ENCODE measurements around the gene GSN. TPM values are rescaled to one million over a fixed set of nuclear protein-coding genes. Genes with fewer than 3 reads are reported as not detected.

The GSN gene
- total RNA-seq, 4 donors from 2014 or later = 364 to 571 (median 480) TPM

- peaks cover 0 to 80% (median 4%) of the 10 kb centered on the region in 4 donors for H3K4me1 ChIP-seq
- H3K36me3 ChIP-seq = no peaks in the 10 kb centered on the region
- H3K27me3 ChIP-seq = no peaks in the 10 kb centered on the region
- H3K9me3 ChIP-seq = no peaks in the 10 kb centered on the region
- no peak for TF ChIP-seq POLR2A (IDR thresholded peaks at IDR 0.05)
- TF ChIP-seq CTCF (IDR thresholded peaks at IDR 0.05) = no peak
- H3K27ac ChIP-seq = peak overlapping the region; percentile 12 to 79 (median 44)
- DNase-seq = peak in 1 of 3 donors; percentile 59
- no peak overlapping the region for H3K4me3 ChIP-seq
Observed at GRCh38 chr9:121362813-121363621, 95.1 kb downstream of the GSN start.

DNA sequence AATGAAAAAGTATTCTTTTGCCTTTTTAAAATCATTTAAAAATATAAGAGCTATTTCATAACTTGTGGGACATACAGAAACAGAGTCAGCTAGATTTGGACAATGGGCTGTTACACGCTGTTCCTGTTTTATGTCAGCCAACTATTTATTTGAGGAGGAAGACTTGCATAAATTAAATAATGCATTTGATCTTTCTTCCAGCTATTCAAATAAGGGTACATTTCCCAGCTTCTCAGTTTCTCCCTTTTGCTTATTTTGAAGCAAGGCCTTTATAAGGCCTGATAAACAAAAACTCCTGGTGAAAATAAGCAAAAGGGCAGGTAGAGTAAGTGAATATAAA, 95.6 kb downstream of the GSN start:
- TF ChIP-seq POLR2A (IDR thresholded peaks at IDR 0.05) (no peak), CTCF (IDR thresholded peaks at IDR 0.05) (no peak)
- H3K27ac ChIP-seq = peak overlapping the region in 2 of 4 donors; percentile 74 to 79
- H3K4me3 ChIP-seq = no peak overlapping the region
- no peaks in the 10 kb centered on the region for H3K9me3 ChIP-seq
- H3K4me1 ChIP-seq = peaks cover 0 to 84% (median 6%) of the 10 kb centered on the region in 4 donors
- no peaks in the 10 kb centered on the region for H3K36me3 ChIP-seq
- no peaks in the 10 kb centered on the region for H3K27me3 ChIP-seq
- no peak for DNase-seq

DNA sequence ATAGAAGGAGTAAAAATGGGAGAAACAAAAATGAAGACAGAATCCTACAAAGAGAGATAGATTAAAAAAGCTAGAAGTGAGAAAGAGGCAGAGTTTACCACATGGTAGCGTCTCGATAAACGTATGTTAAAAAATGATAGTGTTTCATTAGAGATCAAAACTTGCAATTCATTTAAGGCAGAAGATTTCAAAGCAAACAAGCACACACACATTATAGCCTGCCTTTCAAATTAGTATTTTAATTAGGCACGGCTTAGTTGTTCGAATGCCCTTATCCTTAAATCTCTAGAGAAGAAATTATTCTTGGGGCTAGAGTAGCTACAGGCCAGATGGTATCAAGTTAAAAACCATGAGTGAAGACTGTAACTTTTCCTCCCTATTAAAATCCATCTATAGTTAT, 96.1 kb downstream of the GSN start:
- Histone ChIP-seq H3K36me3 (no peaks in the 10 kb centered on the region), H3K27me3 (no peaks in the 10 kb centered on the region), H3K9me3 (no peaks in the 10 kb centered on the region), H3K27ac (peak overlapping the region in 2 of 4 donors; percentile 17 to 79), H3K4me3 (peak overlapping the region in 1 of 4 donors; percentile 6), H3K4me1 (peaks cover 0 to 79% (median 6%) of the 10 kb centered on the region in 4 donors)
- no peak for DNase-seq
- TF ChIP-seq POLR2A (IDR thresholded peaks at IDR 0.05) (no peak), CTCF (IDR thresholded peaks at IDR 0.05) (no peak)

DNA sequence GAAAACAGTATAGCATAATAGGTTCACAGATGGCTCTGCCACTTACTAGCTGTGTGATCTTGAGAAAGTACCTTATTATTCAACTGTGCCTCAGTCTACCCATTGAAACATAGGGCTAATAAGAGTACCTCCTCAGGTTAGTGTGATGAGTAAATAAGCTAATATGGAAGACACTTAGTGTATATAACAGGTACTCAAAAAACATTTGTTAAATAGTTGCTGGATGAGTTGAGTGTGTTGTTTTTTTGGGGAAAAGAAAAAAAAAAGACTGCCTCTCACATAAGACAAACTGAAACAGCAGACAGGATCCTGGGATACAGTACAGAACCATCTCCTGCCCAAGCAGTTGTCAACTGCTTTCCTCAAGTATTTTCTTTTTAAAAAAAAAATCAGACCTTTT, 96.9 kb downstream of the GSN start:
- Histone ChIP-seq H3K9me3 (no peaks in the 10 kb centered on the region), H3K4me1 (peaks cover 0 to 73% (median 6%) of the 10 kb centered on the region in 4 donors), H3K27me3 (no peaks in the 10 kb centered on the region), H3K27ac (peak overlapping the region in 2 of 4 donors; percentile 17 to 79), H3K4me3 (peak overlapping the region in 1 of 4 donors; percentile 6), H3K36me3 (no peaks in the 10 kb centered on the region)
- no peak for DNase-seq
- TF ChIP-seq POLR2A (IDR thresholded peaks at IDR 0.05) (no peak), CTCF (IDR thresholded peaks at IDR 0.05) (no peak)

DNA sequence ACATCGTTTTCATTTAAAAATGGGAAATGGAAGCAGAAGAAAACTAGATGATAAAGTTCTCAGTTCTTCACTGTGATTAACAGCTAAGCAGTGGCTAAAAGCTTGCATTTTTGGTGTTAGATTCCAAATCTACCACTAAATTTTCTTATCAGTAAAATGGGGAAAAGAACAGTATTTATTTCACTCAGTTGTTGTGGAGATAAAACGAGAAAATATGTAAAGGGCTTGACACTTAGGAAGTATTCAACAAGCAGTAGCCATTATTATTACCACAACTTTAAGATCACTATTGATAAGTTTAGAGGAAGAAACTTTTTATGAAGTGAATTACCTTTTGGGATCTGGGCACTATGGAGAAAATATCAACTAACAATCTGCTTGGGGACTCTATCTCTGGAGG, 97.6 kb downstream of the GSN start:
- peaks cover 0 to 69% (median 6%) of the 10 kb centered on the region in 4 donors for H3K4me1 ChIP-seq
- no peak for DNase-seq
- no peak overlapping the region for H3K4me3 ChIP-seq
- no peaks in the 10 kb centered on the region for H3K36me3 ChIP-seq
- no peaks in the 10 kb centered on the region for H3K9me3 ChIP-seq
- TF ChIP-seq POLR2A (IDR thresholded peaks at IDR 0.05) (no peak), CTCF (IDR thresholded peaks at IDR 0.05) (no peak)
- H3K27ac ChIP-seq = peak overlapping the region in 3 of 4 donors; percentile 11 to 79 (median 35)
- no peaks in the 10 kb centered on the region for H3K27me3 ChIP-seq

All from Peyer's patch (tissue), 4 donors.